GM12878 (cell line): ENCODE results near the gene BRAT1. TPM values are rescaled to one million over a fixed set of nuclear protein-coding genes. Genes with fewer than 3 reads are reported as not detected.

ENCODE experiments used
- ATAC-seq: fragments of 200-7000 bp; cut with Tn5 transposase; 3 replicates; pipeline ENCODE4 v1.9.1; 2020; ENCODE audit warnings: mild to moderate bottlenecking, moderate library complexity
- BruUV-seq: library from RNA; stranded (reverse); fragments of 400-500 nt; replicated peaks from 2 replicates; lab custom pipeline; 2021; lab: Mats Ljungman, UMichigan
- CTCF ChIA-PET: fragments of 300-600 bp; sonication (Branson Sonifier 250); formaldehyde crosslinking; extraction: SDS; loops from one replicate; lab custom pipeline; 2021; ENCODE audit warnings: inconsistent platforms; lab: Yijun Ruan, JAX
- POLR2A ChIA-PET: fragments of 350-600 bp; formaldehyde crosslinking; extraction: SDS; loops from one replicate; lab custom pipeline; 2021; ENCODE audit warnings: inconsistent platforms; lab: Charles Lee
- RAD21 ChIA-PET: fragments of 300-600 bp; sonication (Branson Sonifier 250); formaldehyde crosslinking; loops from one replicate; lab custom pipeline; 2023; ENCODE audit warnings: antibody characterized with exemption; ENCODE audit not compliant: unreplicated experiment; lab: Charles Lee
- SMC1A ChIA-PET: fragments of 300-600 bp; sonication (Branson Sonifier 250); formaldehyde crosslinking; loops from one replicate; lab custom pipeline; 2023; ENCODE audit not compliant: unreplicated experiment, uncharacterized antibody; lab: Charles Lee
- DNase-seq: peaks from one replicate; pipeline ENCODE4 v3.0.0-alpha.2; 2011; ENCODE audit warnings: low read depth, low spot score
- FAIRE-seq: peaks from 3 replicates; lab custom pipeline; 2011; peaks lifted over from hg19 to GRCh38; lab: Jason Lieb, UNC
- H2AFZ ChIP-seq: 2 replicates; pipeline ENCODE4 v1.6.0; 2011; ENCODE audit warnings: low read depth, low read length, control low read depth; ENCODE audit not compliant: control insufficient read depth
- H3K27ac ChIP-seq: 2 replicates; pipeline ENCODE4 v1.5.1; 2011; ENCODE audit warnings: control low read depth; ENCODE audit not compliant: control insufficient read depth, insufficient read depth
- H3K27me3 ChIP-seq, 2 experiments: replicated peaks in 1 of 2; 2 replicates each; pipeline versions ENCODE4 v1.6.0 to v1.6.1; 2011; ENCODE audit warnings: low read length in 1 of 2; ENCODE audit not compliant: control insufficient read depth in 2 of 2, insufficient read depth in 2 of 2
- H3K36me3 ChIP-seq, 2 experiments: 2 replicates each; pipeline ENCODE4 v1.5.1; 2011; ENCODE audit warnings: low read length in 1 of 2; ENCODE audit not compliant: control insufficient read depth in 2 of 2, insufficient read depth in 2 of 2
- H3K4me1 ChIP-seq: 2 replicates; pipeline ENCODE4 v1.6.1; 2011; ENCODE audit warnings: mild to moderate bottlenecking, low read length, moderate library complexity, mixed read lengths; ENCODE audit not compliant: control insufficient read depth, insufficient read depth
- H3K4me2 ChIP-seq: 2 replicates; pipeline ENCODE4 v1.6.0; 2011; ENCODE audit warnings: control low read depth; ENCODE audit not compliant: control insufficient read depth, insufficient read depth
- H3K4me3 ChIP-seq: fragments of 200-600 bp; sonication (generic); 2 replicates; pipeline ENCODE4 v1.5.1; 2016
- H3K79me2 ChIP-seq: 2 replicates; pipeline ENCODE4 v1.6.0; 2011; ENCODE audit warnings: low read length; ENCODE audit not compliant: control insufficient read depth, insufficient read depth
- H3K9ac ChIP-seq: 2 replicates; pipeline ENCODE4 v1.8.0; 2011; ENCODE audit warnings: low read length, control low read depth, mixed read lengths; ENCODE audit not compliant: control insufficient read depth, insufficient read depth
- H3K9me3 ChIP-seq: replicated peaks from 3 replicates; pipeline ENCODE4 v1.5.1; 2011; ENCODE audit warnings: mild to moderate bottlenecking, low read length; ENCODE audit not compliant: control insufficient read depth, insufficient read depth
- H4K20me1 ChIP-seq: 2 replicates; pipeline ENCODE4 v1.6.0; 2011; ENCODE audit not compliant: control insufficient read depth, insufficient read depth
- ELK1 ChIP-seq: IDR thresholded peaks from 2 replicates; pipeline ENCODE4 v1.6.1; 2012; ENCODE audit warnings: low read depth, low read length, improper control_type of control experiment
- NFIC ChIP-seq: IDR thresholded peaks from 2 replicates; pipeline ENCODE4 v1.6.1; 2012; ENCODE audit warnings: low read depth, mild to moderate bottlenecking, inconsistent platforms, low read length, moderate library complexity
- NFXL1 ChIP-seq: fragments of 450-650 bp; IDR thresholded peaks from 2 replicates; pipeline ENCODE4 v1.6.1; 2017; ENCODE audit warnings: antibody characterized with exemption, mild to moderate bottlenecking, borderline replicate concordance
- NR2C1 ChIP-seq: fragments of 450-650 bp; IDR thresholded peaks from 2 replicates; pipeline ENCODE4 v1.6.1; 2017; ENCODE audit warnings: antibody characterized with exemption, mild to moderate bottlenecking, moderate library complexity
- SIX5 ChIP-seq: IDR thresholded peaks from 2 replicates; pipeline ENCODE4 v1.6.1; 2011; ENCODE audit warnings: mild to moderate bottlenecking, low read depth, low read length, moderate library complexity; ENCODE audit not compliant: severe bottlenecking
- SPI1 ChIP-seq: IDR thresholded peaks from 2 replicates; pipeline ENCODE4 v1.6.1; 2011; ENCODE audit warnings: low read depth, mild to moderate bottlenecking, low read length, moderate library complexity, borderline replicate concordance; ENCODE audit not compliant: insufficient read depth
- SRF ChIP-seq, 2 experiments: IDR thresholded peaks; 2 replicates each; pipeline ENCODE4 v1.6.1; 2011; ENCODE audit warnings: low read depth in 2 of 2, low read length in 2 of 2, mild to moderate bottlenecking in 1 of 2, moderate library complexity in 1 of 2
- SUZ12 ChIP-seq: fragments of 200-600 bp; sonication (generic); IDR thresholded peaks from one replicate; pipeline ENCODE4 v1.6.1; 2018; ENCODE audit warnings: antibody characterized with exemption, mild to moderate bottlenecking; ENCODE audit not compliant: unreplicated experiment
- USF2 ChIP-seq: IDR thresholded peaks from 2 replicates; pipeline ENCODE4 v1.6.1; 2011; ENCODE audit warnings: low read depth, low read length, improper control_type of control experiment, borderline replicate concordance
- ZNF592 ChIP-seq: fragments of 450-650 bp; IDR thresholded peaks from 2 replicates; pipeline ENCODE4 v1.6.1; 2017; ENCODE audit warnings: mild to moderate bottlenecking, moderate library complexity
- ZSCAN29 ChIP-seq: fragments of 450-650 bp; IDR thresholded peaks from 2 replicates; pipeline ENCODE4 v1.6.1; 2017; ENCODE audit warnings: mild to moderate bottlenecking, moderate library complexity
- WGBS: methylation state at CpG from one replicate; pipeline ENCODE4 v1.1.6; 2016; ENCODE audit warnings: low lambda C conversion rate; ENCODE audit not compliant: insufficient replicate concordance, insufficient coverage; ENCODE audit errors: missing lambda C conversion rate; 5-methylcytosine and 5-hydroxymethylcytosine counted together
- in situ Hi-C: fragments of 300-500 bp; cut with MboI; formaldehyde crosslinking; loops from 9 replicates; pipeline ENCODE4 v1.14.3; 2018; ENCODE audit warnings: mixed read lengths
- intact Hi-C: fragments of 100-400 bp; cut with micrococcal nuclease; formaldehyde crosslinking; loops from one replicate; pipeline ENCODE4 v1.14.2; 2022; ENCODE audit not compliant: unreplicated experiment
- polyA plus RNA-seq, 11 experiments: library from polyadenylated mRNA; depleted of rRNA in 4 of 11; unstranded in 6 of 11; stranded (reverse) in 5 of 11; fragments of >200 nt; fragmentation: Nextera tagmentation in 4 of 11; fragmentation: Illumina TruSeq in 1 of 11; extraction: Ambion mirVana in 4 of 11; extraction: Trizol in 1 of 11; gene quantifications; 1 replicate in 1 of 11; 2 replicates in 10 of 11; pipeline versions ENCODE4 v1.2.1 to v1.2.3, GENCODE V29; 2011 to 2016; ENCODE audit warnings: inconsistent platforms in 2 of 11, missing spikeins in 2 of 11, low read depth in 1 of 11
- total RNA-seq, 4 experiments: library from RNA; depleted of rRNA in 3 of 4; stranded (reverse); fragments of >200 nt in 3 of 4; fragmentation: Illumina TruSeq in 1 of 4; extraction: Trizol in 1 of 4; gene quantifications; 2 replicates each; pipeline versions ENCODE4 v1.2.1 to v1.2.3, GENCODE V29; 2013 to 2021
- TF ChIP-seq, protein P1 (sequence below): fragments of 450-650 bp; formaldehyde crosslinking; IDR thresholded peaks from 2 replicates; pipeline ENCODE4 v1.5.0; 2022; ENCODE audit warnings: mild to moderate bottlenecking, missing genetic modification characterization

Gene BRAT1
- total and polyA plus RNA-seq, 10 of the 15 experiments (the other 5 are each of a cell fraction or from before 2014, with no cell fraction given): 0.13 to 53.3 (median 16.0) TPM

- peak within 1 kb of the TSS; percentile 85 for H2AFZ ChIP-seq
- H3K27me3 ChIP-seq: no peaks in the 10 kb centered on the region
- peak within 1 kb of the TSS; percentile 58; the same call in 1 of the 2 replicates for H3K27ac ChIP-seq
- DNase-seq: peak; percentile 33
- SMC1A ChIA-PET: interaction anchor here (1.1 kb wide), 1 partner anchor 9 kb away, joined by 3 read pairs; no protein-coding TSS in a partner anchor
- no peak for FAIRE-seq
- POLR2A ChIA-PET: interaction anchor here (1.1 kb wide), 1 partner anchor 13 kb away, joined by 3 read pairs; no protein-coding TSS in a partner anchor
- CTCF ChIA-PET: interaction anchor here (0.6 to 1.3 kb wide), 4 partner anchors 9 to 107 kb away, joined by 3 to 5 read pairs (median 3); no protein-coding TSS in a partner anchor
- H3K4me2 ChIP-seq: peak within 1 kb of the TSS; percentile 93
- H3K36me3 ChIP-seq: no peaks in the 10 kb centered on the region
- peak within 1 kb of the TSS; percentile 56; the same call in 1 of the 2 replicates for H3K9ac ChIP-seq
- peaks cover 17% of the 10 kb centered on the region for H3K79me2 ChIP-seq
- WGBS: under 1% methylated on average over 54 of the region's 66 CpGs
- BruUV-seq: no TSS peak
- intact Hi-C loops: no loop called here
- in situ Hi-C loops: no loop called here
- no peaks in the 10 kb centered on the region for H3K9me3 ChIP-seq
- peaks cover 17% of the 10 kb centered on the region for H3K4me1 ChIP-seq
- H4K20me1 ChIP-seq: no peaks in the 10 kb centered on the region
- peak within 1 kb of the TSS; percentile 90 for H3K4me3 ChIP-seq
- peak; percentile 64 for ATAC-seq
- RAD21 ChIA-PET: interaction anchor here (0.6 to 1.1 kb wide), 2 partner anchors 94 to 140 kb away, joined by 3 read pairs; no protein-coding TSS in a partner anchor
- TF ChIP-seq SRF (IDR thresholded peaks at IDR 0.05; ENCODE audit: low read depth in 2 of 2, low read length in 2 of 2): peak in 1 of 2 experiments; percentile 54; a peak in 1 of 4 replicates
- TF ChIP-seq, protein P1, sequence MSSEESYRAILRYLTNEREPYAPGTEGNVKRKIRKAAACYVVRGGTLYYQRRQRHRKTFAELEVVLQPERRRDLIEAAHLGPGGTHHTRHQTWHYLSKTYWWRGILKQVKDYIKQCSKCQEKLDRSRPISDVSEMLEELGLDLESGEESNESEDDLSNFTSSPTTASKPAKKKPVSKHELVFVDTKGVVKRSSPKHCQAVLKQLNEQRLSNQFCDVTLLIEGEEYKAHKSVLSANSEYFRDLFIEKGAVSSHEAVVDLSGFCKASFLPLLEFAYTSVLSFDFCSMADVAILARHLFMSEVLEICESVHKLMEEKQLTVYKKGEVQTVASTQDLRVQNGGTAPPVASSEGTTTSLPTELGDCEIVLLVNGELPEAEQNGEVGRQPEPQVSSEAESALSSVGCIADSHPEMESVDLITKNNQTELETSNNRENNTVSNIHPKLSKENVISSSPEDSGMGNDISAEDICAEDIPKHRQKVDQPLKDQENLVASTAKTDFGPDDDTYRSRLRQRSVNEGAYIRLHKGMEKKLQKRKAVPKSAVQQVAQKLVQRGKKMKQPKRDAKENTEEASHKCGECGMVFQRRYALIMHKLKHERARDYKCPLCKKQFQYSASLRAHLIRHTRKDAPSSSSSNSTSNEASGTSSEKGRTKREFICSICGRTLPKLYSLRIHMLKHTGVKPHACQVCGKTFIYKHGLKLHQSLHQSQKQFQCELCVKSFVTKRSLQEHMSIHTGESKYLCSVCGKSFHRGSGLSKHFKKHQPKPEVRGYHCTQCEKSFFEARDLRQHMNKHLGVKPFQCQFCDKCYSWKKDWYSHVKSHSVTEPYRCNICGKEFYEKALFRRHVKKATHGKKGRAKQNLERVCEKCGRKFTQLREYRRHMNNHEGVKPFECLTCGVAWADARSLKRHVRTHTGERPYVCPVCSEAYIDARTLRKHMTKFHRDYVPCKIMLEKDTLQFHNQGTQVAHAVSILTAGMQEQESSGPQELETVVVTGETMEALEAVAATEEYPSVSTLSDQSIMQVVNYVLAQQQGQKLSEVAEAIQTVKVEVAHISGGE: no peak
- TF ChIP-seq ELK1: peak; percentile 40; the same call in 1 of the 2 replicates
- TF ChIP-seq ZSCAN29: no peak
- TF ChIP-seq NFIC: no peak
- TF ChIP-seq SIX5: peak; percentile 19
- no peak for TF ChIP-seq SUZ12
- TF ChIP-seq SPI1: no peak
- no peak for TF ChIP-seq NFXL1
- no peak for TF ChIP-seq USF2
- TF ChIP-seq NR2C1: peak; percentile 89
- no peak; the same call in 1 of the 2 replicates for TF ChIP-seq ZNF592
Observed at GRCh38 chr7:2558629-2559282, 3.4 kb upstream of the BRAT1 start, which contains the start of gene IQCE. Gene IQCE, plus strand, starts transcription at chr7:2558979. Its CDS starts 203 bp downstream, at chr7:2559182.
